HepG2 (cell line): ENCODE data around the gene AHSA1. TPM values are rescaled to one million over a fixed set of nuclear protein-coding genes. Genes with fewer than 3 reads are reported as not detected.

Source experiments
- ARNTL ChIP-seq: sonication (generic); formaldehyde crosslinking; IDR thresholded peaks from 2 replicates; pipeline ENCODE4 v1.4.0; 2020; ENCODE audit warnings: mild to moderate bottlenecking, missing genetic modification reagents
- ATF1 ChIP-seq: IDR thresholded peaks from 2 replicates; pipeline ENCODE4 v1.6.1; 2016; ENCODE audit warnings: mild to moderate bottlenecking, control low read depth
- ATF3 ChIP-seq: sonication (generic); formaldehyde crosslinking; IDR thresholded peaks from 2 replicates; pipeline ENCODE4 v1.4.0; 2020; ENCODE audit warnings: missing genetic modification reagents
- ATF5 ChIP-seq: sonication (generic); formaldehyde crosslinking; IDR thresholded peaks from 2 replicates; pipeline ENCODE4 v1.4.0; 2020; ENCODE audit warnings: mild to moderate bottlenecking, low read depth, missing genetic modification reagents
- BORCS8-MEF2B ChIP-seq: sonication (generic); formaldehyde crosslinking; IDR thresholded peaks from 2 replicates; pipeline ENCODE4 v1.8.0; 2022; ENCODE audit warnings: mild to moderate bottlenecking, missing genetic modification reagents
- ELK4 ChIP-seq: sonication (generic); formaldehyde crosslinking; IDR thresholded peaks from 2 replicates; pipeline ENCODE4 v1.9.0; 2021; ENCODE audit warnings: missing genetic modification reagents, borderline replicate concordance
- FOXK1 ChIP-seq: sonication (generic); formaldehyde crosslinking; IDR thresholded peaks from 2 replicates; pipeline ENCODE4 v1.4.0; 2020; ENCODE audit warnings: low read depth, missing genetic modification reagents, borderline replicate concordance
- FOXP1 ChIP-seq, 2 experiments: fragments of 450-650 bp in 1 of 2; IDR thresholded peaks; 2 replicates each; pipeline ENCODE4 v1.6.1; 2017 to 2018; ENCODE audit warnings: antibody characterized with exemption in 1 of 2
- MBNL3 ChIP-seq: fragments of 250-450 bp; sonication (Bioruptor Pico); conservative IDR thresholded peaks from 2 replicates; pipeline ENCODE4 v1.8.0; 2022; ENCODE audit warnings: mild to moderate bottlenecking, inconsistent platforms
- NFE2L2 ChIP-seq: fragments of 150-350 bp; IDR thresholded peaks from 2 replicates; pipeline ENCODE4 v1.6.1; 2014; ENCODE audit warnings: low read length
- PCBP2 ChIP-seq: fragments of 200-400 bp; formaldehyde crosslinking; optimal IDR thresholded peaks from 2 replicates; pipeline ENCODE3; 2018; ENCODE audit warnings: low read length, low read depth; ENCODE audit not compliant: poor library complexity, severe bottlenecking
- SRY ChIP-seq: sonication (generic); formaldehyde crosslinking; IDR thresholded peaks from 2 replicates; pipeline ENCODE4 v1.8.0; 2022; ENCODE audit warnings: mild to moderate bottlenecking, missing genetic modification reagents
- XBP1 ChIP-seq: sonication (generic); formaldehyde crosslinking; IDR thresholded peaks from 2 replicates; pipeline ENCODE4 v1.5.0; 2020; ENCODE audit warnings: missing genetic modification reagents
- ZC3H13 ChIP-seq: sonication (generic); formaldehyde crosslinking; IDR thresholded peaks from 2 replicates; pipeline ENCODE4 v1.8.1; 2023; ENCODE audit warnings: mild to moderate bottlenecking, missing genetic modification reagents, moderate library complexity
- ZNF143 ChIP-seq: sonication (generic); formaldehyde crosslinking; IDR thresholded peaks from 2 replicates; pipeline ENCODE4 v1.4.0; 2020; ENCODE audit warnings: missing genetic modification reagents
- ZNF224 ChIP-seq: sonication (generic); formaldehyde crosslinking; IDR thresholded peaks from 2 replicates; pipeline ENCODE4 v1.5.0; 2020; ENCODE audit warnings: mild to moderate bottlenecking, missing genetic modification reagents
- ZNF280D ChIP-seq: sonication (generic); formaldehyde crosslinking; IDR thresholded peaks from 2 replicates; pipeline ENCODE4 v1.5.1; 2020; ENCODE audit warnings: mild to moderate bottlenecking, missing genetic modification reagents
- ZNF281 ChIP-seq: sonication (generic); formaldehyde crosslinking; IDR thresholded peaks from 2 replicates; pipeline ENCODE4 v1.4.0; 2020; ENCODE audit warnings: missing genetic modification reagents, borderline replicate concordance
- ZNF564 ChIP-seq: sonication (generic); formaldehyde crosslinking; IDR thresholded peaks from 2 replicates; pipeline ENCODE4 v1.8.1; 2023; ENCODE audit warnings: mild to moderate bottlenecking, missing genetic modification reagents
- ZNF775 ChIP-seq: sonication (generic); formaldehyde crosslinking; IDR thresholded peaks from 2 replicates; pipeline ENCODE4 v1.4.0; 2020; ENCODE audit warnings: missing genetic modification reagents, mild to moderate bottlenecking, moderate library complexity, borderline replicate concordance
- ZNF883 ChIP-seq: sonication (generic); formaldehyde crosslinking; IDR thresholded peaks from 2 replicates; pipeline ENCODE4 v1.5.1; 2020; ENCODE audit warnings: mild to moderate bottlenecking, missing genetic modification reagents; ENCODE audit errors: not compliant biosample characterization
- ZSCAN22 ChIP-seq: sonication (generic); formaldehyde crosslinking; IDR thresholded peaks from 2 replicates; pipeline ENCODE4 v1.4.0; 2020; ENCODE audit warnings: mild to moderate bottlenecking, missing genetic modification reagents
- polyA plus RNA-seq, 8 experiments: library from polyadenylated mRNA; depleted of rRNA in 3 of 8; stranded (reverse) in 7 of 8; unstranded in 1 of 8; fragments of >200 nt; fragmentation: Illumina TruSeq in 4 of 8; extraction: Trizol in 4 of 8; gene quantifications; 2 replicates each; pipeline versions ENCODE4 v1.2.1 to v1.2.3, GENCODE V29; 2011 to 2016; ENCODE audit warnings: low read depth in 4 of 8, missing spikeins in 1 of 8, mixed read lengths in 1 of 8; ENCODE audit not compliant: insufficient read depth in 1 of 8
- total RNA-seq, 5 experiments: library from RNA; depleted of rRNA; stranded (reverse); fragments of >200 nt; fragmentation: Illumina TruSeq; extraction: Trizol; gene quantifications; 2 replicates each; pipeline ENCODE4 v1.2.3, GENCODE V29; 2016; ENCODE audit warnings: low read depth in 1 of 5

AHSA1 gene
- total and polyA plus RNA-seq, 2 of the 13 experiments (the other 11 are each of a cell fraction or from before 2014, with no cell fraction given) = 113 to 241 TPM

GRCh38 chr14:77498984-77499527, 41.2 kb downstream of the AHSA1 start (continued):
- no peak for TF ChIP-seq ZNF280D (CRISPR knock-in tag)
- TF ChIP-seq FOXP1 (IDR thresholded peaks at IDR 0.05) = no peak
- no peak for TF ChIP-seq FOXP1 (CRISPR knock-in tag; IDR thresholded peaks at IDR 0.05)
- no peak for TF ChIP-seq NFE2L2
- 0 out of 2 replicates have a peak, but pooled peaks have one; percentile 12 for TF ChIP-seq ZC3H13 (CRISPR knock-in tag)
- TF ChIP-seq ZSCAN22 (CRISPR knock-in tag) = no peak
- no peak for TF ChIP-seq ATF1
- no peak for TF ChIP-seq ATF3
- TF ChIP-seq PCBP2 = no peak
- TF ChIP-seq XBP1 = no peak
- TF ChIP-seq BORCS8-MEF2B (CRISPR knock-in tag) = 0 out of 2 replicates have a peak, but pooled peaks have one; percentile 11
- TF ChIP-seq ZNF224 (CRISPR knock-in tag) = 0 out of 2 replicates have a peak, but pooled peaks have one; percentile 1
- 0 out of 2 replicates have a peak, but pooled peaks have one; percentile 34 for TF ChIP-seq SRY (CRISPR knock-in tag)
- no peak for TF ChIP-seq ZNF143 (CRISPR knock-in tag)
- no peak for TF ChIP-seq ELK4 (CRISPR knock-in tag)
- peak; percentile 16; the same call in 1 of the 2 replicates for TF ChIP-seq ZNF564 (CRISPR knock-in tag)
- TF ChIP-seq ARNTL (CRISPR knock-in tag) = peak; percentile 34; the same call in 1 of the 2 replicates
- 0 out of 2 replicates have a peak, but pooled peaks have one; percentile 11 for TF ChIP-seq ZNF281 (CRISPR knock-in tag)
- no peak for TF ChIP-seq ZNF883 (CRISPR knock-in tag)
- 0 out of 2 replicates have a peak, but pooled peaks have one; percentile 28 for TF ChIP-seq ZNF775
- no peak for TF ChIP-seq MBNL3
- TF ChIP-seq FOXK1 (CRISPR knock-in tag) = 0 out of 2 replicates have a peak, but pooled peaks have one; percentile 5
- peak; percentile 30; the same call in 1 of the 2 replicates for TF ChIP-seq ATF5 (CRISPR knock-in tag)
